ENCODE results near the gene WDFY1.

WDFY1 gene, protein sequence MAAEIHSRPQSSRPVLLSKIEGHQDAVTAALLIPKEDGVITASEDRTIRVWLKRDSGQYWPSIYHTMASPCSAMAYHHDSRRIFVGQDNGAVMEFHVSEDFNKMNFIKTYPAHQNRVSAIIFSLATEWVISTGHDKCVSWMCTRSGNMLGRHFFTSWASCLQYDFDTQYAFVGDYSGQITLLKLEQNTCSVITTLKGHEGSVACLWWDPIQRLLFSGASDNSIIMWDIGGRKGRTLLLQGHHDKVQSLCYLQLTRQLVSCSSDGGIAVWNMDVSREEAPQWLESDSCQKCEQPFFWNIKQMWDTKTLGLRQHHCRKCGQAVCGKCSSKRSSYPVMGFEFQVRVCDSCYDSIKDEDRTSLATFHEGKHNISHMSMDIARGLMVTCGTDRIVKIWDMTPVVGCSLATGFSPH

DNA sequence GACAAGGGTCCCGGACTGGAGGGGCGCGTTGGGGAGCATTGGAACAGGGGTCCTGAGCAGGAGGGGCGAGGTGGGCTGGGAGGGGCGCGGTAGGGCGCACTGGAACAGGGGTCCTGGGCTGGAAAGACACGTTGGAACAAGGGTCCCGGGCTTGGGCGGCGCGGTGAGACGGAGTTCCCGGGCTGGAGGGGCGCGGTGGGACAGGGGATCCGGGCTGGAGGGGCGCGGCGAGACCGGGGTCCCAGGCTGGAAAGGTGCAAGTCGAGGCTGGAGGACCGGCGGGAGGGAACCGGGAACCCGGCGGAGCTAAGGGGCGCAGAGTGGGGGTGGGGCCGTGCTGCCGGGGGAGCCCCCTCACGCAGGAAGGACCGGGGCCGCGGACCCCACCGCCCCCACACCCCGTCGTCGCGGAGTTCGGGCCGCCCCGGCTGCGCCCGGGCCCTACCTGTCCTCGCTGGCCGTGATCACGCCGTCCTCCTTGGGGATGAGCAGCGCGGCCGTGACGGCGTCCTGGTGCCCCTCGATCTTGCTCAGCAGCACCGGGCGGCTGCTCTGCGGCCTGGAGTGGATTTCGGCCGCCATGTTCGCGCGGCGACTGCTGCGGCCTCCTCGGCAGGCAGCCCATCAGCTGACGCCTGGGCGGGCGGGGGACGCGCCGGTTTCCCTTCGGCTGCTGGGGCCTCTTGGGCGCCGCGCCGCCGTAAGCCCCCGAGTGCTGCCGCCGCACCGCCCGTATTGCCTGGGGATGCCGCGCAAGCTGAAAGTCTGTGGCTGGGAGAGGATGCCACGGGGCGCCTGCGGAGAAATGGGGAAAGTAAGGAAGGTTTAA is at the start of gene WDFY1:
WDFY1 (minus strand) TSS at position 633 of the 829 bp plus-strand sequence; CDS start at position 582, 51 bp downstream.
- DNase-seq: peak; percentile 93

DNA sequence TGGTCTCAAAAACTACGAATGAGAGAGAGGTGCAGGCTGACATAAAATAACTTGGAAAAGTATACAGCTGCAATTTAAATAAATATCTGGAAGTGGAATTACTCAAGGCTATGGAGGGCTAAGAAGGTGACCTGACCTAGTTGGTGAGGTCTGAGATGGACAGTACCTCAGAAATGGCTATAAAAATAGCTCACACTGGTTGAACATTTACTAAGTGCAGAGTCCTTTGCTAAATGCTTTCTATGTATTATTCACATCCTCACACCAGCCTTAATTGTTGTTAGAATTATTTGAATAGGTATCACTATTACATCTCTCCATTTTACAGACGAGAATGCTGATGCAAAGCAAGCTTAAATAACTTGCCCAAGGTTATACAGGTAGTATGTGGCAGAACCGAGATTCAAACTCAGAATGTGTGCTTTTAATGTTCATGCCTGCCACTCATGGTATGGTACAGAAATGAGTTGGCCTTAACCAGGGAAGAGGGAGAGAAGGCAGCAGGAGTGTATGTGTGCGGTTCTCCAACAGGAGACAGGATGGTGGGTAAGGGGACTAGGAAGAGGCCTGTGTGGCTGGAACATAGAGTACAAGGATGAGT is 49.5 kb upstream of the WDFY1 start:
- no peak for DNase-seq

DNA sequence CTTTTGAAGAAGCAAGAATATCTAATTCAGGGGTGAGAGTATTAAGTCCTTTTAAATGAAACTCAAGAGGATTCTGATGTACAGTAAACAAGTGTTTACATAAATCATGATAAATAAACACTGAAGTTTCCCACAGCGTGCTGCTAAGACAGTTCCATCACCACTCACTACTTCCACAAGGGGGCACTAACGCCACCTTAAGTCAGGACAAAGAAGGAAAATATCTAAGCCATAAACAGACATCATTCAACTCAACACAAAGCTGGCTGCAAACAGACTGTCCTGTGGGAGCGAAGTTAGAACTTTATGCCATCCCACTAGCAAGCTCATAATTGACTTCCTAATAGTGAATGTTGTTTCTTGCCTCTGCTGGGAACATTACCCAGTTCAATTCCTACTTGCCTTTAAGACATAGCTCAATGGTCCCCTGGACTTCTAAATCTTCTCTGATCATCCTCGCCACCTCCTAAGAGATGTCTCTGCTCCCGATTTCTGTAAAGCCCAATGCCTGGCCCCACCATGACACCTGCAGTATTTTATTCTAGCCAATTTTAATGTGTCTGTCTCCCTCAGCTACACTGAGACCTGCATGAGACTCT is 48.6 kb upstream of the WDFY1 start:
- peak; percentile 45 for DNase-seq

DNA sequence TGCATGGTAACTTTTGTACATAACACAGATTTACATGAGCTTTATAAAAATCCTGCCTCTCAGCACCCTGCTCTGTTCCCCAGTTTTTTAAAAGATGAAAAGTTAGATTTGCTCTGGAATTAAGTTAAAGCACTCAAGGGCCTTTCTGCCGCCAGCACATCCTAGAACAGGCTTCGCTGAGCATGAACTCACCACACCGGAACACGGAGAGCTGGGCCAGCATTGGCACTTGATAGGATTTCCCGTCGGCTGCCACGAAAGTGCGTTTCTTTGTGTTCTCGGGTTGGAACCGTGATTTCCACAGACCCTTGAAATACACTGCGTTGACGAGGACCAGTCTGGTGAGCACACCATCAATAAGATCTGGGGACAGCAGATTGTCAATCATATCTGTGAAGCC is 46.5 kb upstream of the WDFY1 start:
- no peak for DNase-seq

DNA sequence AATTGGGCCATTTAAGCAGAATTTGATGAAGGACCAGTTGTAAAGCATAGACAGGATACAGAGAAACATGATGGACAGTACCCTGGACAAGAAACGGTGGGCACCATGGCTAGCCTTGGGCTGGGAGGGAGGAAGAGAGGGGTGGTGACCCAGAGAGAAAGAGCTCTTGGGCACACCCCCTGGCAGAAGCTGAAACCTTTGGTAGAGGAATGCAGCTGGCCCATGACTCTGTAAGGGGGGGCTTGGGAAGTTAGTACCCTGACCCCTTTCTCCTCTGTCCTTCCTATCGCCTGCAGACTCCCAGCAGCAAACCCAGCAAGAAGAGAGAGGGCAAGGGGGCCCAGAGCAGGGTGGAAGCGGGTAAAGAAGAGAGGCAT is 44.7 kb upstream of the WDFY1 start:
- no peak for DNase-seq

DNA sequence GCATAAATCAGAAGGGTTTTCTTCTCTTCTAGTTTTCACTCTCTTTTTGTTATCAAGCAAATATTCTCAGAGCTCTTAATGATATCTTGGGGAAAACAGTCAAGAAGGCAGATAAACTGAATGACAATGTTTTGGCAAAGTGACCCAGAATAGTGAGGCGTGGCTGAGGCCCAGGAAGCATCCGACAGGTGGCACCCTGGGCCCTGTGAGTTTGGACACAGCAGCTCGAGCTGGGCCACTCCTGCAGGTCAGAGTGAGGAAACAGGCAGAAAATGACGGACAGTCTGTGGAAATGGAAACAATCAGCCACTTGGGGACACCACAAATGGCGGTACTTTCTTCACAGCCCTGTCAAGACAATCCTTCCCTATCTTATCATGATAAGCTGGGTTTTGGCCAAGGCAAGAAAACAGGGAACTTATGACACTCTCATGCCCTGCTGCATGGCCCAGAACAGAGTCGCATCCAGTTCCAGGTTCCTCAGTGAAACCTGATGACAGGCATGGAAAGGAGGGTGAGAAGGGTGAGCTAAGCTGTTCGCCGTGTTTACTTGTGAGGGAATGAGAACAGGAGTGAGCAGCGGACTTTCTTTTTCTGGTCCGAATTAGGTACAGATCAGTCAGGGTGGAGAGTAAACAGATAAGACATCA is 44.2 kb upstream of the WDFY1 start:
- no peak for DNase-seq

DNA sequence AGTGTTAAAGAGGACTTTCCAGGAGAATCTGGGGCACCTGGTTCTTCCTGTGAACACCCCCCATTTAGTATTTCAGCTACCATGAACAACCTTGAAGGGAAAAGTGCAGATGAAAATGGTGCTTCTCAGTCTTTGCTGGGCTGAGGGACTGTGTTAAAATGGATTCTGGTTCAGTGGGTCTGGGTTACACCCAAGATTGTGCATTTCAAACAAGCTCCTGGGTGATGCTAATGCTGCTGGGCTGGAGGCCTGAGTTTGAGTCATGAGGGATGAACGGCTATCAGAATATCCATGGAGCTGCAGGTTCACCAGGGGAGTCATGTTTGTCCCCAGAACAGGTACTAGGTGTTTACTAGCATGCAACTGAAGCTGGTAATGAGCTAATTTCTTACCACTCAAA is 36.1 kb upstream of the WDFY1 start:
- no peak for DNase-seq

DNA sequence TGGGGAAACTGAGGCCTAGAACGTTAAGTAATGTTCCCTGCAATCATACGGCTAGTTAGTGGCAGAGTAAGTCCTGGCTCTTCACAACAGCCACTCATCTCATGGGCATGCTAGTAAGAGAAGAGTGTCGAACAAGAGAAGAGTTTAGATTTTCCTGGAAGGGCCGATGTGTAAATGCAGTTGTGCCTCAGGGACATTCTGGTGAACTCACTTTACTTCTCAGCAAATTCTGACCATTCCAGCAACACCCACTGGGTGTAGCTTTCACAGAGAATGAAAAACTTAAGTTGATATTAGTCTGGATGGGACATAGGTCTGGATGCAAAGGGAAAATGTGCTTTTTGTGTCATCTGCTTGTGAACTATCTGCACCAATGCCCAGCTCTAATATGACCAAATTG is 35.7 kb upstream of the WDFY1 start:
- DNase-seq: no peak

DNA sequence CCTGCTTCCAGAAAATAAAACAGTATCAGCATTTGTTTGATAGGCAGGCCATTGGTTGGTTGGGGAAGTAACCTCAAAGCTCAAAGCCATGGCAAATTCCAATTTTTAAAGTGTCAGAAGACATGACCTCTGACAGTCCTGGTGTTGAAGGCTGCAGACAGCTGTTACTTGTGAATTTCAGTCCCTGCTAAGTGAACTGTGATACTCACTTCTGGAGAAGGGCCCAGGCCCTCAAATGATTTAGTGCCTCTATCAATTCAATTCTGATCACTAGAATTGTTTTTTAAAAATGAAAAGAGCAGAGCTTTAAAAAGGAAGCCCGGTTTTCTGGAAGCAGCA is 35.2 kb upstream of the WDFY1 start:
- DNase-seq: no peak

DNA sequence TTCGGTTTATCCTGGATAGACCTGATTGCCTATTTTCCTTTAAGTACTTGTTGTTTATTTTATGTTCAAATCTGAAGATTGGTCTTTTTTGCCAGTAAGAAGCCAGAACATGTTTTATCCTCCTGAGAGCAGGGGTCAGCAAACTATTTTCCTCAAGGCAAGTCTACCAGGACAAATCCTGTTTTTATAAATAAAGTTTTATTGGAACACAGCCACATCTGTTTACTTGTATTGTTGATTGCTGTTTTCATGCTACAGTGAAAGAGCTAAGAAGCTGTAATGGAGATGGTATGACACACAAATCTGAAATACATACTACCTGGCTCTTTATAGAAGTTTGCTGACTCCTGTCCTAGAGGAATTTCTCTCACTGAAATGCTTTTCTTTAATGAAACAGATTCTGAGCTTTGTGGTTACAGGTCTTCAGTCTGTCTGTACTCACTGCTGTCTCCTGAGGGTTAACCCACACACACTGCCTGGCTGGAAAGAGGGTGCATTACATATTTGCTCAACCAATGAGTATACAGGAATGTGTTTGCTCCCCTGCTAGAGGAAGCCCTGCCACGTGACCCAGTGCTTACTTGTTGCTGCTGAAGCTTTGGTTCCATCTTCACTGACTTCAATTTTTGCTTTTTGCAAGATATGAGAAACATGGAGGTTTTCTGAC is 34.7 kb upstream of the WDFY1 start:
- no peak for DNase-seq

DNA sequence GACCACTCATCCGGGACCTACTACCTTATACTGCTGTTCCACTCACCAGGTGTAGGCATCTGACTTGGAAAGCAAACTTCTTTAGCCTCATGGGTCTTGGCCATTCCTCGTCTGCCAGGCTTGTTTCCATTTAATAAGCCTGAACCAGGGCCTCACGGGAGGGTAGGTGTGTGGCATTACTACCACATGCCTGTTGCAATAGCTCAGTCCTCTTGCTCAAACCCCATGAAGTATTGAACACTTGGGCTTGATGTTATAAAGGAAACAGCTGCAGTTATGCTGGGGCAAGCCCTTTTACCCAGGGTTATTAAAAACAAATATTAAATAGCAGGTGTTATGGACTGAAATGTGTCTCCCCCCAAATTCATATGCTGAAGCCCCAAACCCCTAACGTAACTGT is 33.3 kb upstream of the WDFY1 start:
- DNase-seq: no peak

DNA sequence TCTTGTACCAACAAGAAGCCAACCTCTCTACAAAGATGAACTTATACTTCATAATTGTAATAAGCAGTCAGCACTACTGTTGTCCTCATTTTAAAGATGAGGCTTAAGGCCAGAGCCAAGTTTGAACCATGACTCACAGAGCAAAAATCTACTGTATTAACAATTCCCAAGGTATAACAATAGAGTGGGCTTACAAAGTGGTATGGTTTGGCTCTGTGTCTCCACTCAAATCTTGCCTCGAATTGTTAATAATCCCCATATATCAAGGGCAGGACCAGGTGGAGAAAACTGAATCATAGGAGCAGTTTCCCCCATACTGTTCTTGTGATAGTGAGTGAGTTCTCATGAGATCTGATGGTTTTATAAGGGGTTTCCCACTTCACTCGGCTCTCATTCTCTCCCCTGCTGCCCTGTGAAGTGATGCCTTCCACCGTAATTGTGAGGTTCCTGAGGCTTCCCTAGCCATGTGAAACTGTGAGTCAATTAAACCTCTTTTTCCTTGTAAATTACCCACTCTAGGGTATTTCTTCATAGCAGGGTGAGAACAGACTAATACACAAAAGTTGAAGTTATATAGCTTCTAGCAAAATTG is 31.6 kb upstream of the WDFY1 start:
- no peak for DNase-seq

DNA sequence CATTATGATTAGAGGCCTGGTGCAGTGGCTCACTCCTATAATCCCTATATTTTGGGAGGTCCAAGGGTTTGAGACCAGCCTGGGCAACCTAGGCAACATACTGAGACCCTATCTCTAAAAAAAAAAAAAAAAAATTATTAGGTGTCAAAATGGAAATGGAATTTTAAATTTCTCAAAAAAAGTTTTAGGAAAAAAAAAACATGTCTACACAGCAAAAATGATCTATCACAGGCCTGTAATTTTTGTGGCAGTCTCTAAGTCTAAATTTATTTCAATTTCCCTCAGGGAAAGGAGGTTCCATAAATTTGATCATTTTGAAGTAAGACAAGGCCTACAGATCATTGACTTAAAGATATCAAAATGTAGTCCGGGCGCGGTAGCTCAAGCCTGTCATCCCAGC is 28.5 kb upstream of the WDFY1 start:
- no peak for DNase-seq

DNA sequence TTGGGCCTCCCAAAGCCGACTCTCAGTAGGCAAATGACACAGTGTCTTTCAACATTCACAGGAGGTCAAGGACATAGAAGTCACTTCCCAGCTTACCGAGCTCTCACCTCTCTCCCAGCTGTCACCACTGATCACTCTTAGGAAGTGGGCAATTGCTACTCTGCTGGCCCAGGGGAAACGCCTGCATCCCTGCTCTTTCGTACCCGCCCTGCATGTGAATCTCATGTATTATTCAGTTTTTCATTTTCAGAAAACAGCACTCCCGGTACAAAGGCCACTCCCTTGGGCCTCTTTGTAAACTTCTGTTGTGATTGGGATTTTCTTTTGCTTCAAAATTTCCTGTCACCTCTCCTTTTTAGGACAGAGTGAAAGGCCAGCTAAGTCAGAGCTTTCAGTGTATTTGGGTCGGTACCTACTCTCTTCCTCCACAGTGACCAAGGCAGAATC is 27.5 kb upstream of the WDFY1 start:
- DNase-seq: no peak

DNA sequence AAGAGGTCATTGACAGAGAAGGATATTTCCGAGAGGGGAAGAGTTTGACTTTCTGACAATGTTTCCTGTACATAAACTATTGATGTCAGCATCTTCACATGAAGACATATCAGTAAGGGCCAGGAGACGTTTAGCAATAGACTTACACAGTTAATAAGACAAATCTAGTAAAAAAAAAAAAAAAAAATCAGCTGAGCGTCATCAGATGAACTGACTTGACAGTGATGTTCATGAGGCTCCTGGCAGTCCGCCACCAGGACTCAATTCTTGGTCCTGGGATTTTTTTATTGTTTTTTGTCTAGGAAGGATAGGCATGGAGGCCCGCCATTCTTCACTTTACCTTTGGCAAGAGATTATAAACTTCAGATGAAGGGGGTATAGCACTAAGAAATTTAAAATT is 26.6 kb upstream of the WDFY1 start:
- no peak for DNase-seq

DNA sequence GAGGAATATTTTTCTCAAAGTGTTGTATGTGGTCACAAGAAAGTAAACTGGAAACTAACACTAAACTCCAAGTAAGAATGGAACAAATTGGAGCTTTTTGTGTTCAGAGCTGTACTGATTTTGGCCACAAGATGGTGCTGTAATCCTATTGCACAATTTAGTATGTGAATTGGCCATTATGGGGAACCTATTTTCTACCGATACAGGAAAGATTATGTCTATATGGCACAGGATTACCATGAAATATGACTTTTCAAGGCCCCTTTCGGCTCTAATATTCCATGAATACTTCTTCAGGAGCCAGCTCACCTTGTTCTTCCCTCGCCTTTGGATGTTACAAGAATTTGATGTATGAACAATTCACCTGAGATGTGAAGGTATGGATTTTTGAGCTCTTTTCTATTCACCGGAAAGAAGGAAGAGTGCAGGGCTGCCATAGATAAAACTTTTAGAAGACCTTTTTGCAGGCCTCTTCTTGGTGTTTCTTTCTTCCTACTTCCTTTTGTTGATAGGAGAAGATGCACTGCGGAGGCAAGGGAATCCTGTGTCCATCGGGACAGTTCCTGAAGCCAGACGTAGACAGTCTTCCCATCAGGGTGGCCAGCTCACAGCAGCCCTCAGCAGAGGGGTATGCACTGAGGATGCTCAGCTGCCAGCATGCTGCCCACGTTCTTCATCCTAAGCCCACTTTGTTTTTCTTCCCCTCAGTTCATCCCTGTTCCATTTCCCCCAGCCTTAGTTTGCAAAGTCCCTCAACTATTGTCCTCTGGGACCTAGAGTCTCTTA is 25.4 kb upstream of the WDFY1 start:
- no peak for DNase-seq

DNA sequence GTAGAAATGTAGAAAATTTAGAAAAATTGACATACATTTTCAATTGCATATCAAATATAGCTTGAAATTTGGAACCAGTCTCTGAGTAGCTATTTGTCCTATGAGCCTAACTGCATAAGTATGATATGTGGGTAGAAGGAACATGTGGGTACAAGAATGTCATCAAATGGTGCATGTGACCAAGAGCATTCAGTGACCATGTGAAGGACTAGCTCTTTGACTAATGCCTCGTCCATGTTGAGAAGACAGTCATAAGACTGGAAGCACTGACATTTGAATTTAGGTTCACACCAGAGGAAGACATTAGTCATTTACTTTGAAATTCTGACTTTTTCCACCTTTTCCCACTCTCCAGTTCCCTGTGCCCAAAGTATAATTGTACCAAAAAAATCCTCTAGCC is 24.7 kb upstream of the WDFY1 start:
- no peak for DNase-seq

DNA sequence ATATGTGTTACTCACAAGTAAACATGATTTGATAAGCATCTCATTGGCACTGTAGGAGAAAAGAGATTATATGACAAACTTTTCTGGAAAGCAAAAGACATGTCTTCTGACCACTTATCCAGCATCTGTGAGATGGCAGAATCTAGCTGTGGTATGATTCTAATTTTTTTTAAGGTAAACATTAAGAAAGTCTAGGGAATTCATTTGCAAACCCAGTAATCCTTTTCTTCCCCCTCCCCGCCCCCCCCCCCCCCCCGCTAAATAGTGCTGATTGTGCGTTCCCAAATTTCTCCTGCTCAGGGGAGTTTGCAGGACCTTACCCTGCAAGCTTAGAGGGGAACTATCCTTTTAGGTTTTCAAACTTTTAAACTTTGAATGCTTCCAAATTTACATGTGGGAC is 24.2 kb upstream of the WDFY1 start:
- no peak for DNase-seq

DNA sequence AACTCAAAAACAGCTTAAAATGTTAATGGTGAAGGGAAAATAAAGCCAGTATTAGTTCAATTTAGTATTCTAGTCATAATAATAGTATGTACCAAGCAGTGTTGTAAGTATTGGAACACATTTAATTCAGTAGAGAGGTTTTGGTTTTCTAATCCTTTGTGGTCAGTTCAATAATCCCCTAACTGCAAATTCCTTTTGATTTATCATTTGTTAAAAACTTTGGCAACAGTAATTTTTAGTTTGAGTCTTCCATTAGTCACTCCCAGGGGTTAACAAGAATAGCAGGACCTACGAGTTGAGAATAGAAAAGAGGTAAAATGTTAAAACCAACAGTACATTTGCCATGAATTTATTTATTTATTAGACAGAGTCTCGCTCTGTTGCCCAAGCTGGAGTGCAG is 22.8 kb upstream of the WDFY1 start:
- no peak for DNase-seq

DNA sequence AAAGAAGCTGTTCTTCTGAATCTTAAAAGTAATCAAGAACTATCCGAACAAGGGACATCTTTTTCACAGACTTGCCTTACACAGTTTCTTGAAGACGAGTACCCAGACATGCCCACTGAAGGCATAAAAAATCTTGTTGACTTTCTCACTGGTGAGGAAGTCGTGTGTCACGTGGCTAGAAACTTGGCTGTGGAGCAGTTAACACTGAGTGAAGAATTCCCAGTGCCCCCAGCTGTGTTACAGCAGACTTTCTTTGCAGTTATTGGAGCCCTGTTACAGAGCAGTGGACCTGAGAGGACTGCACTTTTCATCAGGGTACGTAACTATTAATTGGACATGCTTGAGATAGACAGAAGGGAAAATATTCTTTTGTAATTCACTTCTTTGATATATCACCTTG is 14.6 kb upstream of the WDFY1 start:
- no peak for DNase-seq
